Rectal smooth muscle tissue (tissue), 1 donor: ENCODE measurements around the gene SECISBP2.
"Not testable (repeated sequence)": the region's sequence is repeated elsewhere in the genome, so short reads cannot be mapped to it uniquely, and the experiment has no call there.

Experiments
- H3K27ac ChIP-seq: one replicate; pipeline ENCODE4 v1.7.0; 2013; ENCODE audit warnings: low read depth, low read length, inconsistent platforms
- H3K27me3 ChIP-seq: one replicate; pipeline ENCODE4 v1.7.0; 2013; ENCODE audit warnings: low read length; ENCODE audit not compliant: control insufficient read depth, insufficient read depth
- H3K36me3 ChIP-seq: one replicate; pipeline ENCODE4 v1.7.0; 2013; ENCODE audit warnings: low read length; ENCODE audit not compliant: control insufficient read depth, insufficient read depth
- H3K4me1 ChIP-seq: one replicate; pipeline ENCODE4 v1.7.0; 2013; ENCODE audit warnings: low read length; ENCODE audit not compliant: control insufficient read depth, insufficient read depth
- H3K4me3 ChIP-seq: one replicate; pipeline ENCODE4 v1.7.0; 2013; ENCODE audit warnings: low read length
- H3K9ac ChIP-seq: one replicate; pipeline ENCODE4 v1.7.0; 2013; ENCODE audit warnings: low read length

Gene SECISBP2

DNA sequence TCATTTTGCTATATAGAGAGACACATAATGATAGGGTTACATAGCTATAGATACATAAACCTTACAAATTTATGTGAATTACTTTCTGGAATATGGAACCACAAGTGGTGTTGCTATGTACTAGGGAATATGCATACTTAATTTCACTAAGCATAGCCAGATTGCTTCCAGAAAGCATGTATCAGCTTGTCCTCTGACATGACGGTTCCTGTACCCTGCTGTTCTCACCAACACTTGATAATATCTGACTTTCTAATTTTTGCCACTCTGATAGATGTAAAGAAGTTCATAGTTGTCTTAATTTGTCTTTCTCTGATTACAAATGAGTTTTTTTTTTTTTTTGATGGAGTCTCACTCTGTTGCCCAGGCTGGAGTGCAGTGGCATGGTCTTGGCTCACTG lies 25.3 kb upstream of the SECISBP2 start:
- Histone ChIP-seq H3K9ac (no peak overlapping the region), H3K27me3 (no peaks in the 10 kb centered on the region), H3K4me1 (no peaks in the 10 kb centered on the region), H3K4me3 (no peak overlapping the region), H3K27ac (no peak overlapping the region), H3K36me3 (no peaks in the 10 kb centered on the region)

DNA sequence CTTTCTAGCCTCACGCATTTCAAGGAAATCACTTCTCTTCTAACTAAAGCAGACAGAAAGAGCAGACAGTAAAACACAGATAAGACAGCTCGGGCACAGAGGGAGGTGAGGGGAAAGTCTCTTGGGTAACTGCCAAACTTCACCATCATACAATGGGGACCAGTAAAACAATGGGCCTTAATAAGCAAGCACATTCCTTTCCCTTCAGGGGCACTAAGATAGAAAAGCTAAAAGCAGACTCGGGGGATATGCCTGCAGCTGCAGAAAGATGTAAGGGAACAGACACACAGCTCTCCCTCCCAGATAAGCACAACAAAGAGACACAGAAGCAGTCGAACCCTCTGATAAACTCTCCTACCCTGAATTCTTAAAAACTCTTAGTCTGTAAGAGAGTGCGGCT lies 22.9 kb upstream of the SECISBP2 start:
- Histone ChIP-seq H3K27ac (no peak overlapping the region), H3K4me3 (no peak overlapping the region), H3K36me3 (no peaks in the 10 kb centered on the region), H3K27me3 (no peaks in the 10 kb centered on the region), H3K9ac (no peak overlapping the region), H3K4me1 (no peaks in the 10 kb centered on the region)

DNA sequence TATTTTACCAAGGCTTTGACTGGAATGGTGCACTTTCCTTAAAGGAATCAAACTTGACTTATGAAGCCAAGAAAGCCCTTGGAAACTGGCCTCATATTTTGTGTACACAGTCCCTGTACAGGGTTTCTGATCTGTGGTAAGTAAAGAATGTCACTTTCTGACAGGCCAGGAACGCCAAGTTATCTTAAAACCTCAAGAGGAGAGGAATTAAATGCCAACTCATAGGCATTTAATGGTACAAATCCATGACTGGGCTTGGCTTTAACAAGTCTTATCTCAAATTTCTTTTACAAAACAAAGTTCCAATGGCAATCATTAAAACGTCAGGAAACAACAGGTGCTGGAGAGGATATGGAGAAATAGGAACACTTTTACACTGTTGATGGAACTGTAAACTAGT lies 16.3 kb upstream of the SECISBP2 start:
- not testable (repeated sequence) for H3K4me3 ChIP-seq, H3K4me1 ChIP-seq, H3K36me3 ChIP-seq, H3K27me3 ChIP-seq, H3K27ac ChIP-seq, H3K9ac ChIP-seq

DNA sequence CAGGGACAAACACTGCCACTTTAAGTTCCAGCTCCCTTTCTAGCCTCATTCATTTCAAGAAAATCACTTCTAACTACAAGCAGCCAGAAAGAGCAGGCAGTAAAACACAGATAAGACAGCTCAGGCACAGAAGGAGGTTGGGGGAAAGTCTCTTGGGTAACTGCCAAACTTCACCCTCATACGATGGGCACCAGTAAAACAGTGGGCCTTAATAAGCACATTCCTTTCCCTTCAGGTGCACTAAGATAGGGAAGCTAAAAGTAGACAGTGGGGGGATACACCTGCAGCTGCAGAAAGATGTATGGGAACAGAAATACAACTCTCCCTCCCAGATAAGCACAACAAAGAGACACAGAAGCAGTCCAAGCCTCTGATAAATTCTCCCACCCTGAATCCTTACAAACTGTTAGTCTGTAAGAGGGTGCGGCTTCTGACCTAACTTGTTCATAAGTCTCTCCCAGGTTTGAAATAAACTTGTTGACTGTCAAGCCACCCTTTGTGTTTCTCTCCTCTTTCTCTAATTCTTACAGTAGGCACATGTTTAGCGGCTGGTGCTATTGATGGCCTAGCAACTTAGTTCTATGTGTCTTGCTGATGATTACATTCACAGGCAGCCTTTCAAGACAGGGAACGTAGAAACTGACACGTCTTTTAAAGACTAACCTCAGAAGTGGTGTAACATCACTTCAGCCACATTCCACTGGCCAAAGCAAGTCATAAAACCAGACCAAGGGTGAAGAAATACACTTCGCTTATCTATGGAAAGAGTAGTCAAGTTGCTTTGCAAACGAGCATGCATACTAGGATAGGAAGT lies 14.1 kb upstream of the SECISBP2 start:
- H3K9ac ChIP-seq = no peak overlapping the region
- no peaks in the 10 kb centered on the region for H3K36me3 ChIP-seq
- no peak overlapping the region for H3K4me3 ChIP-seq
- no peak overlapping the region for H3K27ac ChIP-seq
- H3K4me1 ChIP-seq = no peaks in the 10 kb centered on the region
- no peaks in the 10 kb centered on the region for H3K27me3 ChIP-seq

DNA sequence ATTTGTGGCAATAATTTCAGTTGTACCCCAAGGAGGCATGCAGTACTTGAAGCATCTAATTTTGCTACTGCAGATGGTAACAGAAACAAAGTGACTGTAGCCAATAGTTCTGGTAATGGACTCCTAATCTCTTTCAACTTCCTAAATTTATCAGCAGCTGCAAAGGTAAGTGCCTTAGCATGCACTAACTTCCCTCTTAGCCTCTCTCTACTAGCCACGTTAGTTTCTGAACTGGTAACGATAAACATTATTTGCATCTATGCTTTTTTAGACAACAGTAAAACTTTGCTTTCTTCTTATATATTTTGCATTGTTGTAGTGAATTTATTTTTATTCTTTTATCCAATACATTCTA lies 13.5 kb upstream of the SECISBP2 start:
- Histone ChIP-seq H3K36me3 (no peaks in the 10 kb centered on the region), H3K4me1 (peaks cover 3% of the 10 kb centered on the region), H3K27me3 (no peaks in the 10 kb centered on the region), H3K27ac (no peak overlapping the region), H3K9ac (no peak overlapping the region), H3K4me3 (no peak overlapping the region)

DNA sequence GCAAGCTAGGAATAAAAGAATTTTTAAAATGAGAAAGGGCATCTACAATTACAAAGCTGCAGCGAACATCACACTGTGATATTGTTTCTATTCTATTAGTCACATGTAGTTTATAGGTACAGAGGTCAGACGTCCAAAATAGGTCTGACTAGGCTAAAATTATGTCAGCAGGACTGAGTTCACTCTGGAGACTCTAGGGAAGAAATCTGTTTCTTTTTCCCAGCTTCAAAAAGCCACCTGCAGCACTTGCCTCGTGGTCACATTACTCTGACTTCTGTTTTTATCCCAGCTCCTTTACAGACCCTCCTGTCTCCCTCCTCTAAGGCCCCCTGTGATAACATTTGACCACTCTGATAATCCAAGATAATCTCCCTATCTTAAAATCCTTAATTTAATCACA lies 12.4 kb upstream of the SECISBP2 start:
- Histone ChIP-seq H3K4me1 (peaks cover 6% of the 10 kb centered on the region), H3K4me3 (no peak overlapping the region), H3K9ac (no peak overlapping the region), H3K27me3 (no peaks in the 10 kb centered on the region), H3K27ac (no peak overlapping the region), H3K36me3 (no peaks in the 10 kb centered on the region)

DNA sequence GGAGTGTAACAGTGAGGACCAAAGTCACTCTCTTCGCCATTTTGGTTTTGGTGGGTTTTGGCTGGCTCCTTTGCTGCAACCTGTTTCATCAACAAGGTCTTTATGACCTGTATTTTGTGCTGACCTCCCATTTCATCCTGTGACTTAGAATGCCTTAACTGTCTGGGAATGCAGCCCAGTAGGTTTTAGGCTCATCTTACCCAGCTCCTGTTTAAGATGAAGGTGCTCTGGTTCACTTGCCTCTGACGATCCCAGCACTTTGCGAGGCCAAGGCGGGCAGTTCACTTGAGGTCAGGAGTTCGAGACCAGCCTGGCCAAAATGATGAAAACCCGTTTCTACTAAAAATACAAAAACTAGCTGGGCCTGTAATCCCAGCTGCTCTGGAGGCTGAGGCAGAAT lies 9.1 kb upstream of the SECISBP2 start:
- Histone ChIP-seq H3K9ac (no peak overlapping the region), H3K36me3 (no peaks in the 10 kb centered on the region), H3K4me3 (peak overlapping the region; percentile 84), H3K27me3 (no peaks in the 10 kb centered on the region), H3K4me1 (peaks cover 12% of the 10 kb centered on the region), H3K27ac (no peak overlapping the region)

DNA sequence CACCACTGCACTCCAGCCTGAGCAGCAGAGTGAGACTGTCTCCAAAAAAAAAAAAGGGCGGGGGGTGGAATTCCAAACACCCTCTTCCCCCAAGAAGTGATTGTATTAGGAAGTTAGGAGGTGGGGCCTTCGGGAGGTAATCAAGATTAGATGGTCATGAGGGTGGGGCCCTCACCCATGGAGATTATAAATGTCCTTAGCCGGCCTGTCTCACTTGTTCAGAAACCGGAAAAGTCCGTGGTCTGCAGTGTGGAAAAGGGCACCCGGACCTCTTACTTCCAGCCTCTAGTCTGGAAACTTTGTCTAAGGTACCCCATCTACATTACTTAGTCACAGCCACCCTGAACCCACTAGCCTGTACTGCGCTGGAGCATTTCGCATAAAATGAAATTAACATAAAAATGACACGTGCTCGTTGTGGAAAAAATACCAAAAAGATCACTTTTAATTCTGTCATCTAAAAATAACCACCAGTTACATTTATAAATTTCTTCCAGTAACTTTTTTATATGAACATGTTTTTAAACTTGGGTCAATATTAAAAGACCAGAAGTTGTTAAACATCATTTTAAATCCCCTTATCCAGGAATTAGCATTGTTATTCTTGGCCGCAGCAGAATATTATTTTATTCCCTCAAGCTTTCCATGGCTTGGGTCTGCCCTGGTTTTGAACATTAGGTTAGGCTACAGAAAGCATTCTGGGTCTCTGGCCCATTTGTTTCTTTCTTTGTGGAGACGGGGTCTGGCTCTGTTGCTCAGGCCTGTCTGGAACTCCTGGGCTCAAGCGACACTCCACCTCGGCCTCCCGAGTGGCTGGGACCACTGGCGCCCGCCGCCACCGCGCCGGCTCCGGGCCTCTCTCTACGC lies 8.5 kb upstream of the SECISBP2 start:
- H3K9ac ChIP-seq = peak overlapping the region; percentile 82
- H3K27ac ChIP-seq = peak overlapping the region; percentile 99
- H3K4me1 ChIP-seq = peaks cover 12% of the 10 kb centered on the region
- peak overlapping the region; percentile 84 for H3K4me3 ChIP-seq
- no peaks in the 10 kb centered on the region for H3K36me3 ChIP-seq
- no peaks in the 10 kb centered on the region for H3K27me3 ChIP-seq

DNA sequence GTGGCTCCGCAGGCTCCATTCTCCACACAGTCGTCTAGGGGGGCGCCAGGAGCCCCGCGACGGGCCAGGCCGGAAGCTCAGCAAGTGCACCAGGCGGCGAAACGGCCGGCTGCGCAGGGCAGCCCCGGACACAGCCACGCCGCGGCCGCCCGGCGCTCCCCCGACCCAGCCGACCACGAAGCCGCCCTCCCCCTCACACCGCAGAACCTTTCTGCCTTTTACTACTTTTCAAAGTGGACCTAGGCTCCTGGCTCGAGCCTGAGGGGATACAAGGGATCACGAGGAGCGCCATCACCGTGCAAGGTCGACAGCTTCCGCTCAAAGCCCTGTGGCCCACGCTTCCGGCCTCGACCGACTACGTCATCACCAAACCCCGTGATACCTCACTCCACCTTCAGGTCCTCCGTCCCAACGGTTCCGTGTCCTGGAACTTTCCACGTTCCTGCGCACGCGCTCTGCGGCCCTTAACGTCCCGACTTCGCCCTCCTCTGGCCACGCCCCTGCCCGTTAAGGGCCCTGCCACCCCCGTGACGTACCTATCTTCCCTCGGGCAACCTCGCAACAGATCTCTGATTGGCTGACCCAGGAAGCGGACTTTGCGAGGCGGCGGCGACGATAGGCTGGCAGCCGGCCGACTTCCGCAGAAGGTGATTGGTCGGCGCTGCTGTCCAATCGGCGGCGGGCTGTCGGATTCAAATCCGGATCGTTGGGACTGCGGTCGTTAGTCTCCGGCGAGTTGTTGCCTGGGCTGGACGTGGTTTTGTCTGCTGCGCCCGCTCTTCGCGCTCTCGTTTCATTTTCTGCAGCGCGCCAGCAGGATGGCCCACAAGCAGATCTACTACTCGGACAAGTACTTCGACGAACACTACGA lies 7.6 kb upstream of the SECISBP2 start, which contains the start of gene CKS2:
Gene CKS2 (plus strand): TSS at position 721 of the 871 bp plus-strand sequence. CDS start 98 bp downstream, at position 819.
- H3K4me1 ChIP-seq = peaks cover 12% of the 10 kb centered on the region
- H3K27ac ChIP-seq = peak within 1 kb of the TSS; percentile 99
- H3K36me3 ChIP-seq = no peaks in the 10 kb centered on the region
- H3K9ac ChIP-seq = peak within 1 kb of the TSS; percentile 82
- no peaks in the 10 kb centered on the region for H3K27me3 ChIP-seq
- H3K4me3 ChIP-seq = peak within 1 kb of the TSS; percentile 84

DNA sequence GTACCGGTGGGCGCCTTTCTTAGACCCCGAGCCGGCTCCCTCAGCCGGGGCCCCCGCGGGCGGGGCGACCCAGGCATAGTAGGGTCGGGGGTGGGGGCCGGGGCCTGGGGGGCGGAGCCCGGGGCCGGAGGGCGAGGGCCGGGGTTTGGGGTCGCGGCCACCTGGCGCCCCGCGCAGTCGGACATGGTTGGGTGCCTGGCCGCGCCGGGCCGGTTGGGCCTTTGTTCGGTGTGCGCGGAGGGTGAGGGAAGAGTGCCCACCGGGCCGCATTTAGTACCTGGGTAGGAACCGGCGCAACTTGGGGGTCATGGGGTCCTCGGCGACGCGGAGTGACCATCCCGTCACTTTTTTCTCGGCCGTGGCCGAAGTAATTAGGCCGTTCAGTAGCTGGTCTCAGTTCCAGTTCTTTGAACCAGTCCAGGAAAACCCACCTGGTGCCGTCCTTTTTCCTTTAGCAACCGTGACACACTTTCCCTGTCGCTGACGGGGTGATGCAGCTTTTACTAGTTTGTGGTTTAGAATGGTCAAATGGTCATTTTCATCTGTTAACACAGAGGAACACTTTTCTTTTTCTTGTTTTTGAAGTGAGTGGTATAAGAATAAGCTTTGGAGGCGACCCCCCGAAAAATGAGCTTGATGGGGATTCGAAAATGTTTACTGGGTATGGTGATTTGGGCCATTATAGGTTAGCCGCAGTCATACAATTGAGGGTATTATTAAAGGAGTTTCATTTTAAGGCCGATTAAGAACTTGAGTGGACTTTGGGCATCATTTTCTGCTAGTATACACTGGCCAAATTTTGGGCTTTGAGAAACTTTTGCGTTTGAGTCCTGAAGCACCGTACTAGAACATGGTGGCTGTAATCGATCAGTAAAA lies 6.7 kb upstream of the SECISBP2 start:
- Histone ChIP-seq H3K27ac (peak overlapping the region; percentile 99), H3K4me1 (peaks cover 12% of the 10 kb centered on the region), H3K27me3 (no peaks in the 10 kb centered on the region), H3K4me3 (peak overlapping the region; percentile 70), H3K9ac (no peak overlapping the region), H3K36me3 (no peaks in the 10 kb centered on the region)

DNA sequence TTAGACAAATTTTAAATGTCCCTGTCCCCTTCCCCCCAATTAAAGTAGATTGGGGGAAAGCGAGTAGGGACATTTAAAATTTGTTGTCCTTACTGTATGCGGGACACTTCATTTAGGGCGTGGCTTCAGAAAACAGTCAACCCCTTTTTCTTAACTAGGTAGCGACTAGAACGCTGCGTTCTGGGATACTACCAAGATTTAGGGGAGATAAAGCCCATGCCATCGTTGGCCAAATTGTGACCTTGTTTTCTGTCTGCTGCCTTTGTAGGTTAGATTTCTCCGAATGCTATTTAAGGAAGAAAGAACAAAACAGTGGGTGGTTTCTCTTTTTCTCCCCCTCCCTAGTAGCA lies 6.1 kb upstream of the SECISBP2 start:
- Histone ChIP-seq H3K27ac (no peak overlapping the region), H3K27me3 (no peaks in the 10 kb centered on the region), H3K9ac (no peak overlapping the region), H3K4me3 (peak overlapping the region; percentile 70), H3K4me1 (peaks cover 12% of the 10 kb centered on the region), H3K36me3 (no peaks in the 10 kb centered on the region)
